Activated T-cell treated with anti-CD3 and anti-CD28 coated beads, Interleukin-2, amount 50 U/mL, for 1 hour (primary cell): ENCODE results near the gene FAM20A.
A peak's percentile ranks its signal among the peaks of the same experiment; 100 is the strongest.

Source experiments
- DNase-seq: peaks from one replicate; pipeline ENCODE4 v3.0.0-alpha.2; 2020

FAM20A gene

GRCh38 chr17:68608515-68609130, 7.5 kb upstream of the FAM20A start:
- no peak for DNase-seq

GRCh38 chr17:68606451-68607307, 5.5 kb upstream of the FAM20A start:
- no peak for DNase-seq

GRCh38 chr17:68605914-68606313, 4.7 kb upstream of the FAM20A start:
- DNase-seq, result no peak

GRCh38 chr17:68603656-68604055, 2.5 kb upstream of the FAM20A start:
- DNase-seq, result no peak

- no peak for DNase-seq
These were observed 1.9 kb upstream of the FAM20A start for GRCh38 chr17:68603027-68603426.

GRCh38 chr17:68602289-68602688, 1.1 kb upstream of the FAM20A start:
- DNase-seq, result no peak

GRCh38 chr17:68601565-68602288, 560 bp upstream of the FAM20A start:
- DNase-seq, result no peak

- DNase-seq, result peak; percentile 19
These were observed 868 bp downstream of the FAM20A start for GRCh38 chr17:68600067-68600930.

- DNase-seq, result no peak
These were observed 1.6 kb downstream of the FAM20A start for GRCh38 chr17:68599552-68600066.

GRCh38 chr17:68599091-68599490, 2.1 kb downstream of the FAM20A start:
- no peak for DNase-seq

GRCh38 chr17:68598545-68598961, 2.6 kb downstream of the FAM20A start:
- no peak for DNase-seq

- DNase-seq, result no peak
These were observed 3.1 kb downstream of the FAM20A start for GRCh38 chr17:68598074-68598473.

GRCh38 chr17:68596411-68596945, 4.7 kb downstream of the FAM20A start:
- DNase-seq, result no peak

- no peak for DNase-seq
These were observed 5.2 kb downstream of the FAM20A start for GRCh38 chr17:68595986-68596385.

GRCh38 chr17:68595496-68595895, 5.7 kb downstream of the FAM20A start:
- DNase-seq, result no peak

- no peak for DNase-seq
These were observed 6.6 kb downstream of the FAM20A start for GRCh38 chr17:68594552-68594951.

GRCh38 chr17:68592682-68593641, 8.2 kb downstream of the FAM20A start:
- DNase-seq, result no peak

- no peak for DNase-seq
These were observed 9.2 kb downstream of the FAM20A start for GRCh38 chr17:68592009-68592408.

GRCh38 chr17:68591583-68591982, 9.6 kb downstream of the FAM20A start:
- no peak for DNase-seq

GRCh38 chr17:68589086-68589485, 12.1 kb downstream of the FAM20A start:
- no peak for DNase-seq

- DNase-seq, result no peak
These were observed 12.8 kb downstream of the FAM20A start for GRCh38 chr17:68588362-68588761.
